AG09319 (cell line): ENCODE results near the gene RGR.

Experiments
- DNase-seq: peaks from one replicate; pipeline ENCODE4 v3.0.0-alpha.2; 2010; ENCODE audit warnings: low read depth; ENCODE audit errors: extremely low read depth
- CTCF ChIP-seq: IDR thresholded peaks from 2 replicates; pipeline ENCODE4 v1.5.1; 2011; ENCODE audit warnings: low read depth, mild to moderate bottlenecking, inconsistent platforms, low read length, moderate library complexity

The RGR gene

GRCh38 chr10:84243759-84244158, 1.1 kb upstream of the RGR start:
- no peak for TF ChIP-seq CTCF

GRCh38 chr10:84247496-84247895, 2.6 kb downstream of the RGR start:
- no peak for TF ChIP-seq CTCF
- no peak for DNase-seq

More at GRCh38 chr10:84243759-84244158, 1.1 kb upstream of the RGR start:
- DNase-seq, result no peak

GRCh38 chr10:84248794-84249193, 3.9 kb downstream of the RGR start:
- TF ChIP-seq CTCF, result no peak
- no peak for DNase-seq

DNA sequence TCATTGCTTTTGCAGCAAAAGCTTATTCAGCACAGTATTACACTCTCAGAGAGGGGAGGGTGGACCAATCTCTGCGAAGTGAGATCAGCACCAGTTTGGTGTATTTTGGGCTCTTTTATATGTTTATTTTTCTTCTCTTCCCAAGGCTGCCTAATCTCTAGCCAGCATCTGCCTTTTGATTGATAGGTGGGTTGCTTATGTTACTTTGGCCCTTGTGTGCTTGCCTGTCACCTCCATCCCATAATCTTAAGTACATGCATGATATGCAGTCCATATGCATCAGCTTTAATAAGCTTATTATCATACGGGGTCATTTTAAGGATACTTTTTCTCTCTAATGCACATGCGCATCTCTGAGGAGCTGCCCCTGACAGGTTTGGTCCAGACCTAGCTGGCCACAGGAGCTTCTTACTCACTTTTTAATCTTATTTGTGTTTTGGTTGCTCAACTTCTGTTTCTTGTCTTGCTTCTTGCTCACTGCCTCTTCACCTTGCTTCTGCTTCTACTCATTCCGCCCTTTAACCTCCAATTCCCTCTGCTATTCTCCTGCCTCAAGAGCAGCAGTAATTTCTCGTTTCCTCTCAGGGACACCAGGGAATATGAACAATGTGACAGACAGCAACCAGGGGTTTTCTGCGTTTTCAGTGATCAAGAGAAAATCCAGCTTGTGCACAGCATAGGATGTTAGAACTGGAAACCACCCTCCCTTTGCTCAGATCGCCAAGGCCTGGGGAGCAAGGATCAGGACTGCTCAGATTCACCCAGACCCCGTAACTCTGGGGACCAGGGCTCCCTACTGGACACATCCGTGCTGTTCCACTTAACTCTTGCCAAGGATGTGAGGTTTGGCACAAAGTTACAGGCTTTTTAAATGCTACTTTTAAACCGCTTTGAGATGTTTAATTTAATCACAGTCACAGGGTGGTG, 10.0 kb downstream of the RGR start:
- no peak for DNase-seq
- TF ChIP-seq CTCF, result no peak

- DNase-seq, result no peak
- TF ChIP-seq CTCF, result peak; percentile 55
These were observed 11.9 kb downstream of the RGR start for GRCh38 chr10:84256510-84257342.

DNA sequence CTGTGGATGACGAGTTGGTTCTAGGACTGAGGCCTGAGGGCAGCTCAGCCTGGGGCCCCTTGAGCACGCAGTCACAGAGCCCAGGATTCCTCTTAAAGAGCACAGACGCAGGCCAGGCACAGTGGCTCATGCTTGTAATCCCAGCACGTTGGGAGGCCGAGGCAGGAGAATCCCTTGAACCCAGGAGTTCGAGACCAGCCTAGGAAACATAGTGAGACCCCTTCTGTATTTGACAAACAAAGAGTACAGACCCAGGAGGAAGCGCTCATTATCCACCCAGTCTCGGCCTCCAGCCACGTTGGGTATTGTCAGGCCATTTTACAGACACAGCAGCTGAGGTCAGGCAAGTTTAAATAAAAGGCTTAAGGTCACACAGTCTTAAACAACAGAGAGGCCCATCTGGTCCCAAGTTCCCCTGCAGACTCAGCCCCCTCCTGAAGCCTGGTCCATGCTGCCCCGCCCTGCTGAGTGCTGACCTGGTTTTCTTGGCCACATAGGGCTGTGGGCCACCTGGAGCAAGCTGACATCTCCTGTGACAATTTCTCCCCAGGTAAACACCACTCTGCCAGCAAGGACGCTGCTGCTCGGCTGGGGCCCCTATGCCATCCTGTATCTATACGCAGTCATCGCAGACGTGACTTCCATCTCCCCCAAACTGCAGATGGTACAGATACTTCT, 12.6 kb downstream of the RGR start:
- DNase-seq, result no peak
- TF ChIP-seq CTCF, result no peak
